Activated T-cell treated with anti-CD3 and anti-CD28 coated beads, Interleukin-2, amount 50 U/mL, for 1 hour (primary cell): ENCODE measurements around the gene TAX1BP1.

ENCODE experiments used
- DNase-seq: peaks from one replicate; pipeline ENCODE4 v3.0.0-alpha.2; 2020

Gene TAX1BP1

DNA sequence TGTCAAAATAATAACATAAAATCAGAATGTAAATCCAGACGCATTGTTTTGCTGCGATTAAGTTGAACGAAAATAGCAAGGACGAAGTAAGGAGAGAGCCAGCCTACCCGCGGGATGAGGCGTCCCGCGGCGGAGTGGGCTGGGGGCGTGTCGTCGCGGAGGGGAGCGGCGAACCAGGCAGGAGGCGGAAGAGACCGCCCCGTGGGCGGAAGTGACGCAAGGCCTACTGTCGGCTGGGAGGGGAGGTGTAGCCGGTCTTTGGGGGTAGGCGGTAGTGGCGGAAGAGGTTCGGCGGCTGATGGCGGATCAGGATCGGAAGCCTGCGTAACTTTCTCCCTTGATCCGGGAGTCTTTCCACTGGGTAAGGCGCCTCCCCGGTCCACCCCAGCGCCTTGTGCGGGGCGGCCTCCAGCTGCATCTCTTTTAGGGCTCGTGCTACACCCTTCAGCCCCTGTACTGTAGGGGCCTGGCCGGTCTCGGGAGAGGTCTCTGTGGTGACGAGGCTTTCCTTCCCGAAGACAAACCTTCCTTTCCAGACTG is at the start of gene TAX1BP1:
TAX1BP1 (plus strand) TSS at position 254 of the 540 bp plus-strand sequence. CDS start 8,363 bp downstream, outside the sequence.
- peak; percentile 94 for DNase-seq

DNA sequence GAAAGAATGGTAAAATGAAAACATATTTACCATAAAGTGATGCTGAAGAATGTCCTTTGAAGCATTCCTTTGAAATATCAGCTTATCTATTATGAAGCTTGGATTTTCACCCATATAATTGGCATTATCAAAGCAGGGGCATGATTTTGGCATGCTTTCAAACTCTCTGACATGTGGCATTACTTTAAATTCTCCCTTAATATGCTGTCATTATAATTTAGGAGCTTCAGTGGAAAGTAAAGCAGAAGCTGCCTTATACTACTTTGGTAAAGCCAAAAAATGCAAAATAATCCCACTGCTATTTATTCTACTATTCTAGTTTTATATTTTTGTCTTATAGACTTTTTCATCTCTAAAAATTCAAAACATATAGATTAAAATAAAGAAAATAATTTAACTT is 49.3 kb upstream of the TAX1BP1 start:
- no peak for DNase-seq

DNA sequence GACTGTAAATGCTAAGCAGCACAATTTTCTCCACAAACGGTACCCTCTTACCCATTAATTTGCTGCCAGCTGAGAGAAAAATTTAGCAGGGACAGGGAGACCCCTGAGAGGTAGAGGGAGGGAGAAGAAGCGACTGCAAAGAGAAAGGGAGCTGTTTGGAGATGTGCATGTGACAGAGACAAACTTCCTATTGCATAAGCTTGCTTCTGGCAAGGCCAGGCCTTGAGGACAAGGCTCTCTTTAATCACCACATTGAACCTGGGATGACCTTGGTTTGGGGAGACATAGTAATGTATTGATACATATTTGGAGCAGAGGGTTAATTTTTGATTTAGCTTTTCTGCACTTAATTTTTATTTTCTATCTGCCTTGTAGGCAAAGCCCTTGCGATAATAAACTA is 46.2 kb upstream of the TAX1BP1 start:
- no peak for DNase-seq

DNA sequence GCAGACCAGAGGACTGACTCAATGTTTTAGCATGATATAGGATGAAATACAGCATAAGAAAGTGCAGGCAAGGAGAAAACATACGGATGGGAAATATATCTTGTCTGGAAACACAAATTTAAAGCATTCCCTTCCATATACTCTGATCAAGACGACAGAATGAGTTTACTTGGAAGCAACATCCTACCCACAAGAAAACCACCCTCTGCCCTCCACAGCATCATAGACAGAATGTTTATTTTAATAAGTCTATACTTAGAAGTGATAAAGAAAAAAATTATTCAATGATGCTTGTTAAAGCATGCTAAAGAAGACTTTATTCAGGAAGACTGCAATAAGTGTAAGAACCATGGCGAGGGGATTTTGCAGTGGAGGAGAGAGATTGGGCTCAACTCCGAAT is 44.9 kb upstream of the TAX1BP1 start:
- DNase-seq, result no peak

DNA sequence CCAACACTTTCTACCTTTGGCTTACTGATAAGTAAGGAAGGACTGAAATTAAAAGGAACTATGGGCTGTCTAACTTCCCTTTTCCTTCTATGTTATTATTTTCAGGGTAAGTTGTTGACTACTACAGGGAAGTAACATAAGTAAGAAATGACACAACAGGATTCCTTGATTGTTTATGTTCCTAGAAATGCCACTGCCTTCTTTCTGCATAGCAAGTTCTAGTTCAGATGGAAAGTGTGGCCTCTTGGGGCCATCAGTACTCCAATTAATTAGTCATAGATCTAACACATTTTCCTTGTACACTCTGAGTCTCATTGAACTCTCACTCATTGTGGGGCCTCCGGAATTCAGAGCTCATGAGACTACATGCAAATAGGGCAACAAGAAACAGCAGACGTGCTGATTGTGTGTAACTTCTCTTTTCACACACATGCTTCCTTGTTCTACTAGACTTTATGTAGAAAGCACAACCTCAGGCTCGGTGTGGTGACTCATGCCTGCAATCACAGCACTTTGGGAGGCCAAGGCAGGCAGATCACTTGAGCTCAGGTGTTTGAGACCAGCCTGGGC is 42.0 kb upstream of the TAX1BP1 start:
- DNase-seq, result no peak

DNA sequence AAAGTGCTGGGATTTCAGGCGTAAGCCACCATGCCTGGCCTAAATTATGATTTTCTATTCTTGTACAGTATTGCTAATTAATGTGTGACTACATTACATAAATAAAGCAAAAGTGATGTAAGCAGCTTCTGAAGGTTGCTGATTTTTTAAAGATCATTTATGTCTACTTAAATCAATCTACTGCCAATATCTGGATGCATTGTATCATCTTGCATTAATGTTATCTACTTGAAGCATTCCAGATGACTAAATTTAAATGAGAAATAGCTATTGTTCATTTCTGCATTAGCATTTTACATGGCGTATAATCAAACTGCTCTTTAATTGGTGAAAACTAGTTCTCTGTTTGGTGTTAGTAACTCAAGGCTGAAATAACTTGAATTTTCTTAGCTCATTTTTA is 40.2 kb upstream of the TAX1BP1 start:
- DNase-seq, result no peak

DNA sequence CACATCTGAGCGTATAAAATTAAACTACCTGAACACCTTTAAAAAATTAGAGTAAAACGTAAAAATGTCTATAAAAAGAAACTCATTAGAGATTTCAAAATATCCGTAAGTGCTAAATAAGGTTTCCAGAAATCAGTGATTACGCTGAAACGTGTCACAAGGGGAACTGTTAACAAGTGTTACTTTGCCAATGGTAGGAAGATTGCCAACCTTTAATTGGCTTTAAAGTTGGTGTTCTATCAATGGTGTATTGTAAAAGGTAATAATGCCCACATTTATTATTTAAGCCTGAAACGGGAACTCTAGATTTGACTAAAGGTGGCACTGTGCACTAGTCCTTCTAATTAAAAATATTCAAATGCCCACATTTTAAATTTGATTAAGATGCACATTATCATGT is 39.5 kb upstream of the TAX1BP1 start:
- DNase-seq, result no peak

DNA sequence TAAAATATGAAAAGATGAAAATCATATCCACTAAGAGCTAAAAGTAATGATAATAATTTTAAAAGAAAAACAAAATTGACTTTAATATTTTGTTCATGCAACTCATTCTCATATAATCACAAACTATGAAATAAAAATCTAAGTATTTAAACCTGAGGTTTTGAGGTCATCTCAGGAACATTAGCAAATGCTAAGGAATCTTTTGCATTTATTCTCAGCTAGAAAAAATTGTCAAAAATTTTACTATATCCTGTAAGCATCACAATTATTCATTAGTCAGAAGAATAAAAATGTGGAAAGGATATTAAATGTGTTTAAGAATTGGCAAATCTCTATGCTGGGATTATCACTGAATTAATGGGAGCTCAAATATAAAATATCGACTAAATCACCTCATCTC is 36.8 kb upstream of the TAX1BP1 start:
- no peak for DNase-seq

DNA sequence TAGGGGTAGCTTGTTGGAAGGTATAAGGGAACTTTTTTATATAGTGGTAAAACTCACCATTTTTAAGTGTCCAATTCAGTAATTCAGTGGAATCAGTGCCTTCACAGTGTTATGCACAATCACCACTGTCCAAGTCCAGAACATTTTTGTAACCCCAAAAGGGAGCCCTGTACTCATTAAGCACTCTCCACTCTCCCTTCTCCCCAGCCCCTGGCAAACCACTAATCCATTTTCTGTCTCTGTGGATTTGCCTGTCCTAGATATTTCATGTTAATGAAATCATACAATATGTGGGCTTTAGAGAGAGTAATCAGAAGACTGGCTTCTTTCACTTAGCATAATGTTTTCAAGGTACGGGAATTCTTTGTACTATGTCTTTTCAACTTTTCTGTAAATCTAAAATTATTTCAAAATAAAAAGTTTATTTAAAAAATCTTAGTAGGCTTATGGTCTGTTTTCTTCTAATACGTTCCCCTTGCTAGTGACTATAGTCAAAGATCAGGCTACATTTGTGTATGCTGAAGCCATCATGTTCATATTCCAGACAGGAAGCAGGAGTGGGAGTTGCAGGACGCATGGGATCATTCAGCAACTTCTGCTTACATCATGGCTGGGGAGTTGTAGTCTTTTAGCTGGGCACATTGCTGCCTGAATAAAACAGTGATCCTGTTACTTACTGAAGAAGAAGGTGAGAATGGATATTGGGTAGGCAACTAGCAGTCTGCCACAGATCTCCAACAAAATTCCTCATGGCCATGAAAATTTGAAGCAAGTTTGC is 35.4 kb upstream of the TAX1BP1 start:
- no peak for DNase-seq

DNA sequence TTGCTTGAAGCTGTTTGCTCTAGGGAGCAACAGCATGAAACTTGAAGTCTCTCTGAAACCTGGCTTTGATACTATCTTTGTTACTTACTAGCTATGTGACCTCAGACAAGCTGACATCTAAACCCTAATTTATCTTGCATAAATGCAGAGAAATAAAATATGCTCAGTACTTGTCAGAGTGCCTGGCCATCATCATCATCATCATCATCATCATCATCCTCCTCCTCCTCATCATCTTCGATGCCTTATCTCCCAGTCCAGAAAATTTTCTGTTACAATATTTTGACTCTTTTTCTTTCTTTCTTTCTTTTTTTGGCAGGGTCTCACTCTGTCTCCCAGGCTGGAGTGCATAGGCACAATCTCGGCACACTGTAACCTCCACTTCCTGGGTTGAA is 34.8 kb upstream of the TAX1BP1 start:
- no peak for DNase-seq

DNA sequence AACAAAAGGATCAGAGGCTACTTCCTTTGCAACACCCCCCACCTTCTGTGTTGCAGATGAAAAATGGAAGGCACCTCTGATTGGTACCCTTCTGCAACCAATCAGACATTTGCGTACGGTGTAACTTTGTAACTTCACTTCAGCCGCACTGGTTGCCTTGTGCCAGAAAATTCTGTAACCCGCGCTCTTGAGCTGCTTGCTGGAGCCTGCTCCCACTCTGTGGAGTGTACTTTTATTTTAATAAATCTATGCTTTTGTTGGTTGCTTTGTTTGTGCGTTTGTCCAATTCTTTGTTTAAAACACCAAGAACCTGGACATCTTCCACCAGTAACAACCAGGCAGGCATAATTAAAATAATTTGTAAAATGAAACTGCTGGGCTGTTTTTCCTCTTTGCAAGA is 31.5 kb upstream of the TAX1BP1 start:
- no peak for DNase-seq

DNA sequence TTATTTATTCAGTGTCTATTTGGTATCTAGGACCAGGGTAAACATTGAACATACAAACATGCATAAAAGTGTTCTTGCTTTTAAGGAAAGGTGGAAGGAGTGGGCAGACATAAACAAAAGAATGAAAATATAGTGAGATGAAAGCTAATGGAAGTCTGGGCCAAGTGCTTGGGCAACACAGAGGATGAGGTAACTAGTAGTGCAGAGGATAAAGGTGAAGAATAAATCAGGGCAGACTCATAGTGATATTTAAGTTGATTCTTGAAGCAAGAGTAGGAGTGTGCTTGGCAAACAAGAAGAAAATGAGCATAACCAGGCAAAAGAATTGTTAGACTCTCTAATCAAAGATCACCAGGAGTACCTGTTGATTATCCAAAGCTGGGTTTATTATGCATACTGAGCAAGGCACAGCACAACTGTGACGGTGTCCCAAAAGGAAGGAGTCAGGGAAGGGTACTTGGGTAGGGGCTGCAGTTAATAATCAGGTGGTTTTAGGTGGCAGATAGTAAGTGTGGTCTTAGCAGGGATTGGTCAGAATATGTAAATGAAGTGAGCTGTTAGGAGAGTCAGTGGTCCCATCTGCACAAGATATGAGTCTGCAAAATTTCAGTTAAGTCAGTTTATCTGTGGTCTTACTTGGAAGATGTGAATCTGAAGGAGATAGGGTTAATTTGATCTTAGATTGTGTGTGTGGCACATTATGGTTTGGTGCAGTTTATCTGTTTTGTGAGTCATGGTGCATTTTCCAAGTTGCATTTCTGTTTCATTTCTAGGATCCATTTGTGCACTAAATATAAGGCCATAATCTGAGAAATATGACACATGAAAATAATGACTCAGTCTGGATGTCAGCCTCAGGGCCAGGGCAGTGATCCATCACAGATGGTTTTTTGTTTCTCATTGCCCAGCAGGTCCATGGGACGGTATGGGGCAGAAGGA is 30.6 kb upstream of the TAX1BP1 start:
- DNase-seq, result no peak

DNA sequence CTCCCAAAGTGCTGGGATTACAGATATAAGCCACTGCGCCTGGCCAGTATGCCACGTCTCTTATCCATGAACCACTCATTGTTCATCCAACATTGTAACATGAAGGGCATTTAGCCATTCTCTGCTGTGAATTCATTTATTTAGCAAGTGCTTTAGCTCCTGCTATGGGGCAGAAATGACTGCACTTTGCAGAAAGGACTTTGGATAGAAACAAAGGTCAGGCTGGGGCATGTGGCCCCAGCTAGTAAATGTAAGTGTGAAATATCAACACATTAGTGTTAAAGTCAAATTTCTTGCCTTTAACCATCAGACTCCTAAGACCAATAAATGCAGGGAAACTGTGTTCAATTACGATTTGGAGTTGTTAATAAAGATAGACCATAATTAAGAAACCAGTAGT is 27.7 kb upstream of the TAX1BP1 start:
- no peak for DNase-seq

DNA sequence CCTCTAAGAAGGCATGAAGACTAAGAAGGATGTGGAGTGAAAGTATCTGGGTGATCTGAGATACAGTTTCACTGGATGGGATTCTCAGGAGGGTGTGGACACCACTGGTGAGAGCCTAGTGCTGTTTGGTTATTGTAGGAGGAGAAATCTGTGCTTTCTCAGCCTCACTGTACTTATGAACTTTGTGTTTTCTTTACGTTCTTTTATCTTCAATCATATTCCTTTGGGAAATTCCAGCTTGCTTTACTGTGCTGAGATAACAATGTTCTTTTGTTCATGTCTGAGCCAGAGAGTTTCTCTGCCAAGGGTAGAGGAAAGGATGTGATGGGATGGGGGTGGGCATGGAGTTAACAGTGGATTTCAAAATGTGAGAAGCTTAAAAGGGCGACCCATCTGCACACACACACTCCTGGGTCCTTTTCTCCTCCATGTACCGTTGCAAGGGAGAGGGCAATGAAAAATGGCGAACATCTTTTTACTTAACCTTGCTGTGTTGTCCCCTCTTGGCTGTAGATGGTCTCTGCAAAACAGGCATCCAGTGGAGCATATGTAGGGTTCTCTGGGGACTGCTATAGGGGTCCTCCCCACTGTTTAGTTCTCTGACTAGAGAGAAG is 25.0 kb upstream of the TAX1BP1 start:
- DNase-seq, result no peak

DNA sequence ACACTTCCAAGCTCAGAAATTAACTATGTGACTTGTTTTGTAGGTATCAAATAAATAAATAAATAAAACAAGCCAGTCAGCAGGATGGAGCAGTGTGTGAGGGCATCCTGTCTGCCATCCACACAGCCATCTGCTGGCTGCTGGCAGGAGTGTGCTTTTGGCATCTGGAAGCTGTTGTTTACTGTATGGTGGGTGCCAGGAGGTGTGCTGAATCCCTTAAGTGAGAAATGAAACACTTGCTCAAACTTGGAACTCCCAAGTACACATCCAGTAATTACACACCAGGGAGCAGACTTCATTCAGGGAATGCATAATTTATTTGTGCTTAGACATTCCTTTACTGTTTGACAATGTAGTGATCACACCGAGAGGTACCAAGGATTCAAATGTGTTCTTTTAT is 16.9 kb upstream of the TAX1BP1 start:
- DNase-seq, result no peak

DNA sequence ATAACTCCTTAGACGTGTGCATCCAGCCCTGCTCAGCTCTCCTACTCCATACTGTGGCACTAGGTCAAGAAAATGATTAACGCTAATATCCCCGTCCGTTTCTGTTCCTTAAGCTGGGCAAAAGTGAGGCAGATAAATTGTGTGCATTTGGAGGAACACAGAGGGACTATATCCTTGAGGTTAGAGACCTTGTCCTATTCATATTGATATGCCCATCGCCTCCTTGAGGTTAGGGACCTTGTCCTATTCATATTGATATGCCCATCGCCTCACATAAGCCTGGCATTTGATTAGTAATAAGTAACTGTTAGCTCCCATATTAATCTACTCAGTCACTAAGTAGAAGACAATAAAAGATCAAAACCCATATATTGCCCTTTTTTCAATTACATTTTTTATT is 12.9 kb upstream of the TAX1BP1 start:
- no peak for DNase-seq

DNA sequence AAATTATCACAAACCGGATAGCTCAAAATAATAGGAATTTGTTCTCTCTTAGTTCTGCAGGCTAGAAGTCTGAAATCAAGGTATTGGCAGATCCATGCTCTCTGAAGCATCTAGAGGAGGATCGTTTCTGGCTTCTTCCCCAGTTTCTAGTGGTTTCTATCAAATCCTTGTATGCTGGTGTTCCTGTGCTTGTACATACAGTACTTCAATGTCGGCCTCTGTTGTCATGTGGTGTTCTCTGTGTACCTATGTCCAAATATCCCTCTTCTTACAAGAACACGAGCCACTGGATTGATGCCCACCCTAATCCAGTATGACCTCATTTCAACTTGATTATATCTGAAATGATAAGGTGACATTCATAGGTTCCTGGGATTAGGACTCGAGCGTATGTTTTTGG is 9.8 kb upstream of the TAX1BP1 start:
- no peak for DNase-seq

DNA sequence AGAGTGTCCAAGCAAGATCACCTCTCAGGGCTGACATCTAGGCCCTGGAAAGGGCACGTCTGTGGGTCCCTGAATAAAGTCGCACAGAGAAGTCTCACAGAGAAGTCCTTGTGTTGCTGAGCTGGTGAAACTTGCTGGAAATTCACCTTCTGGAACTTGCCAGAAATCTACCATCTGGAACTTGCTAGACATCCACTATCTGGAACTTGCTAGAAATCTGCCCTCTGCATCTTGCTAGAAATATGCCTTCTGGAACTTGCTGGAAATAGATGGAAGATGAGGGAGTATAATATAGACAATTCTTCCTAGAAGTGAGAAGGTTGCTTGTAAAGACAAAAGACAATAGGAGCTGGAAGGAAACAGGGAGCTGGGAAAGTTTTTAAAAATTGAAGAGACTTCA is 5.4 kb upstream of the TAX1BP1 start:
- DNase-seq, result no peak

DNA sequence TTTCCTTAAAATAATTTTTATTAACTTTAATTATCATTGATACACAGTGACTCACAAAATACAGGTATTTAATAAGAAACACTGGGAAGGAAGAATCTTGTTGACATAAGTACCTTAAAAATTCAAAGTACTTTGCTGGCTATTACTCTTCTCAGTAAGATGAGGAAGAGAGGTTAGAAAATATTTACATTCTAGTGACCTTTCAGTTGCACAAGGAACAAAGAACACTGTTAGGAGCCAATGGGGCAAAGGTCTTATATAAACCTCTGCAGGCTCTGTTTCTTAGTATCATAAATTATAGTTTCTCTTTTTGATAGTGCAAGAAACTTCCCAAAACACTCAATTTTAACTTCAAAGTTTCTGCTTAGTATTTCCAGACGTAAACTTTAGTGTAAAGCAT is 4.8 kb upstream of the TAX1BP1 start:
- no peak for DNase-seq

DNA sequence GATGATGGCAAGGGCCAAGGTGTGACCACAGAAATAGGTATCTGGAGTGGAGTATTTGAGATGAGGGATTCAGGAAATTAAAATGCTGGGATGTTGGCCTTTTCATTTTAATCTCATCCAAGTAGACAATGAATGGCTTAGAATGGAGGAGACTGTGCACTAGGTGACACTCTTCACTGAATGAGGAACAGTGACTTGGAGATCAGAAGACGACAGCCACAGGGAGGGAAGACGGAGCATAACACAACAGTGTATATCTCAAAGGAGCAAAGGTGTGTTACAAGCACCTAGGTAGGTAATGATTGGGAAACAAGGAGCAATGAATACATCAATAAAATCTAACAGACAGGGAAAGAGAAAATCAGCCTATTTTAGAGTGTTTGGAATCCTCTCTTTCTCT is 4.1 kb upstream of the TAX1BP1 start:
- no peak for DNase-seq

DNA sequence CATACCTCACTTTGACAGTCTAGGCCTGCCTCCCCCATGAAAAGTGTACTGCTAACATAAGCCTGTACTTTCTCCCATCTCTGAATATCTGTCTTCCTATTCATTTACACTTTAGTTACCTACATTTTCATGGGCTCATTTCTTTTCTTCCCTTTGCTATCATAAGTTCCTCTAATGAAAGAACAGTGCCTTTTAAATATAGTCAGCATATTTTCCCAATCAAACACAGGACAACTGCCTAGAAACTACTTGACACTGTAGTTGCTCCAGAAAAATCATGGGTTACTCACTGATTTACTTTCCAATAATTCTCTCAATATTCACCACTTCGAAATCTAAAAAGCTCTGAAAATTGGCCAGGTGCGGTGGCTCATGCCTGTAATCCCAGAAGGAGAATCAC is 2.8 kb upstream of the TAX1BP1 start:
- no peak for DNase-seq

DNA sequence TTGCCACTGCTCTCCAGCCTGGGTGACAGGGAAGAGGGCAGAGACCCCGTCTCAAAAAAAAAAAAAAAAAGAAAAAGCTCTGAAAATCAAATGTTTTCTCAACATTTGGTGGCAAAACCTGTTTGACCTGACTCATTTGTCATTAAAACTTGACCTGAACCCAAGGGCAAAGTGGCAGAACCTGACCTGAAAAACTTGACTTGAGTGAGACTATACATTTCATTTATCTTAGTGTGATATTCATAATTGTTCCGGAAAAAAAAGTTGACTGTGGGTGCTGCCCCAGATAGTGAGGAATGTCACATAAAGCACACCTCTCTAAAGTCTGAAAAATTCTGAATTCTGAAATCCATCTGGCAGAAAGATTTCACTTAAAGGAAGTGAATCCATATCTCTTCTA is 2.3 kb upstream of the TAX1BP1 start:
- DNase-seq, result no peak

DNA sequence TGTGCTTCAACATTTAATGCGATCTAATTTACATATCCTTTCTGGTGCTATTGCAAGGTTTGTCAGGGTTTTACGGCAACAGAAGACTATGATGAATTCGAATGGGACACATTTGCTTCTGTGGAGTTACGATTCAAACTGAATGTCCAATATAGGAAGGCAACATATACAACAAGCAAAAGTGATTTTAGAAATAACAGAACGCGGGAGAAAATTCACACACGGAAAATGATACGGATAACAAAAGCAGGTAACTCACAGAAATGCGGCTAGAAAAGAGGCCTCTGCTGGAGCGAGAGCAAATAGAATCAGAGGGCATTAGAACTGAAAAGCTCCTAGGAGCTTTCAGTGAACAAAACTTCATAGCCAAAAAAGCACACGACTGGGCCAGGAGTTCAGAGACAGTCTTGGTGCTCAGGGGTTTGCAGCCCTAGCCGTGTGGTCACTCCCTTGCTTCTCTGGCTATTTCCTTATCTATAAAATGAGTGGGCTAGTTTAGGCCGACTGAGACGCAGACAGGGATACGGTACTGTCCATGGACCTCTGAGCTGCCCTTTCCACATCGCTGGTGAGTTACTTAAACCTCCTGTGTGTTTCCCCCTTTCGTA is 557 bp upstream of the TAX1BP1 start:
- DNase-seq, result no peak
